ENCODE results near the gene GMEB1. TPM values are rescaled to one million over a fixed set of nuclear protein-coding genes. Genes with fewer than 3 reads are reported as not detected.

Gene GMEB1
- total and polyA plus RNA-seq, 2 experiments from 2014 or later, result 13.3 to 20.2 TPM

DNA sequence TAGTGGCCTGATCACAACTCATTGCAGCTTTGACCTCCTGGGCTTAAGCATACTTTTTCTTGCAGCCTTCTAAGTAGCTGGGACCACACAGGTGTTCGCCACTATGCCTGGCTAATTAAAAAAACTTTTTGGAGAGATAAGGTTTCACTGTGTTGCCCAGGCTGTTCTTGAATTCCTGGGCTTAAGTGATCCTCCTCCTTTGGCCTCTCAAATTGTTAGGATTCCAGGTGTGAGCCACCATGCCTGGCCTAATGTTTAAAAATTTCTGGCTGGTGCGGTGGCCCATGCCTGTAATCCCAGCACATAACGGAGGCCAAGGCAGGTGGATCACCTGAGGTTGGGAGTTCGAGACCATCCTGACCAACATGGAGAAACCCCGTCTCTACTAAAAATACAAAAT is 92.6 kb downstream of the GMEB1 start:
- ATAC-seq (no peak), DNase-seq (ENCODE audit: low spot score) (peak; percentile 38)
- Histone ChIP-seq H3K79me2 (replicated peaks; ENCODE audit: insufficient read depth) (peaks cover 100% of the 10 kb centered on the region), H3F3A (replicated peaks; ENCODE audit: low read depth) (peaks cover 11% of the 10 kb centered on the region; the same call in 1 of the 2 replicates), H3K4me1 (ENCODE audit: insufficient read depth) (peaks cover 10% of the 10 kb centered on the region), H4K20me1 (replicated peaks; ENCODE audit: insufficient read depth) (peaks cover 69% of the 10 kb centered on the region), H3K36me3 (ENCODE audit: insufficient read depth) (peaks cover 6% of the 10 kb centered on the region; the same call in 1 of the 2 replicates), H3K27ac (ENCODE audit: low read depth) (no peak overlapping the region), H3K4me3 (no peak overlapping the region), H3K27me3 (ENCODE audit: insufficient read depth) (no peaks in the 10 kb centered on the region), H2AFZ (no peak overlapping the region), H3K9me2 (ENCODE audit: insufficient read depth) (no peaks in the 10 kb centered on the region), H3K4me2 (no peak overlapping the region)
- Mint-ChIP-seq H3K4me3 (no peak overlapping the region), H3K36me3 (ENCODE audit: low read depth) (peaks cover 50% of the 10 kb centered on the region), H3K27me3 (ENCODE audit: insufficient read depth, low read depth, poor library complexity) (peaks cover 1% of the 10 kb centered on the region), H3K27ac (no peak overlapping the region), H3K4me1 (peaks cover 5% of the 10 kb centered on the region; the same call in 2 of the 3 replicates), H3K9me3 (no peaks in the 10 kb centered on the region)
- TF ChIP-seq ZNF331 (CRISPR knock-in tag; IDR thresholded peaks at IDR 0.05; ENCODE audit: low read depth), result no peak
- TF ChIP-seq STAT1 (IDR thresholded peaks at IDR 0.05; ENCODE audit: unreplicated experiment), result no peak
- TF ChIP-seq POLR2AphosphoS5 (IDR thresholded peaks at IDR 0.05; ENCODE audit: low read depth), result no peak
- no peak for TF ChIP-seq EZH2 (IDR thresholded peaks at IDR 0.05; ENCODE audit: low read depth, unreplicated experiment)
- TF ChIP-seq ZNF114 (CRISPR knock-in tag; IDR thresholded peaks at IDR 0.05), result no peak
- TF ChIP-seq ZNF462 (CRISPR knock-in tag; IDR thresholded peaks at IDR 0.05), result no peak
- no peak for TF ChIP-seq NANOG (IDR thresholded peaks at IDR 0.05; ENCODE audit: borderline replicate concordance)

All from GM23338 (cell line).